WI38 (cell line): ENCODE results near the gene ADRB2.
A peak's percentile ranks its signal among the peaks of the same experiment; 100 is the strongest.

Source experiments
- H3K4me3 ChIP-seq: 2 replicates; pipeline ENCODE4 v1.5.1; 2011; ENCODE audit warnings: low read depth, mild to moderate bottlenecking, control low read depth, low read length
- TF ChIP-seq, protein P1 (sequence below): IDR thresholded peaks from 2 replicates; pipeline ENCODE4 v1.5.1; 2012; ENCODE audit warnings: low read depth, mild to moderate bottlenecking, control low read depth, low read length

The ADRB2 gene

DNA sequence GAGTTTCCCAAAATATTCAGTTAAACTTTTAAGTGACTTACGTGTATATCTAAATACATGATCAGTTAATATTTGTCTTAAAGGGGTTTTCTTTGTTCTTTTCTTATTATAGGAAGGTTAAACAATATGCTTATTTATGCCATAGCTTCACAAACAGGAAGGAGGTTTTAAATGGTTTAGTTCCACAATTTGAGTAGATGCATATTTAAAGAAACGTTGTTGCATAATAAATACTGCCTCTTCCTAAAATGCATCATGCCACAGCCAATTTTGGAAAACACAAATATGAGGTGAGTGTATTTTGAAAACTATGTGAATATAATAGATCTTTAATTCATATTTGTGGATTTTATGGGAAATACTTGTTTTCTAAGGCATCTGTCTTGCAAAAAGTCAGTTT is 2.5 kb upstream of the ADRB2 start:
- TF ChIP-seq, protein P1, sequence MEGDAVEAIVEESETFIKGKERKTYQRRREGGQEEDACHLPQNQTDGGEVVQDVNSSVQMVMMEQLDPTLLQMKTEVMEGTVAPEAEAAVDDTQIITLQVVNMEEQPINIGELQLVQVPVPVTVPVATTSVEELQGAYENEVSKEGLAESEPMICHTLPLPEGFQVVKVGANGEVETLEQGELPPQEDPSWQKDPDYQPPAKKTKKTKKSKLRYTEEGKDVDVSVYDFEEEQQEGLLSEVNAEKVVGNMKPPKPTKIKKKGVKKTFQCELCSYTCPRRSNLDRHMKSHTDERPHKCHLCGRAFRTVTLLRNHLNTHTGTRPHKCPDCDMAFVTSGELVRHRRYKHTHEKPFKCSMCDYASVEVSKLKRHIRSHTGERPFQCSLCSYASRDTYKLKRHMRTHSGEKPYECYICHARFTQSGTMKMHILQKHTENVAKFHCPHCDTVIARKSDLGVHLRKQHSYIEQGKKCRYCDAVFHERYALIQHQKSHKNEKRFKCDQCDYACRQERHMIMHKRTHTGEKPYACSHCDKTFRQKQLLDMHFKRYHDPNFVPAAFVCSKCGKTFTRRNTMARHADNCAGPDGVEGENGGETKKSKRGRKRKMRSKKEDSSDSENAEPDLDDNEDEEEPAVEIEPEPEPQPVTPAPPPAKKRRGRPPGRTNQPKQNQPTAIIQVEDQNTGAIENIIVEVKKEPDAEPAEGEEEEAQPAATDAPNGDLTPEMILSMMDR: no peak
- H3K4me3 ChIP-seq: no peak overlapping the region

DNA sequence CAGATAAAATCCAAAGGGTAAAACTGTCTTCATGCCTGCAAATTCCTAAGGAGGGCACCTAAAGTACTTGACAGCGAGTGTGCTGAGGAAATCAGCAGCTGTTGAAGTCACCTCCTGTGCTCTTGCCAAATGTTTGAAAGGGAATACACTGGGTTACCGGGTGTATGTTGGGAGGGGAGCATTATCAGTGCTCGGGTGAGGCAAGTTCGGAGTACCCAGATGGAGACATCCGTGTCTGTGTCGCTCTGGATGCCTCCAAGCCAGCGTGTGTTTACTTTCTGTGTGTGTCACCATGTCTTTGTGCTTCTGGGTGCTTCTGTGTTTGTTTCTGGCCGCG is 727 bp upstream of the ADRB2 start:
- TF ChIP-seq, protein P1: no peak
- peak overlapping the region; percentile 74 for H3K4me3 ChIP-seq

DNA sequence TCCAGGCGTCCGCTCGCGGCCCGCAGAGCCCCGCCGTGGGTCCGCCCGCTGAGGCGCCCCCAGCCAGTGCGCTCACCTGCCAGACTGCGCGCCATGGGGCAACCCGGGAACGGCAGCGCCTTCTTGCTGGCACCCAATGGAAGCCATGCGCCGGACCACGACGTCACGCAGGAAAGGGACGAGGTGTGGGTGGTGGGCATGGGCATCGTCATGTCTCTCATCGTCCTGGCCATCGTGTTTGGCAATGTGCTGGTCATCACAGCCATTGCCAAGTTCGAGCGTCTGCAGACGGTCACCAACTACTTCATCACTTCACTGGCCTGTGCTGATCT is 294 bp downstream of the ADRB2 start:
- TF ChIP-seq, protein P1: no peak
- H3K4me3 ChIP-seq: peak overlapping the region; percentile 74

DNA sequence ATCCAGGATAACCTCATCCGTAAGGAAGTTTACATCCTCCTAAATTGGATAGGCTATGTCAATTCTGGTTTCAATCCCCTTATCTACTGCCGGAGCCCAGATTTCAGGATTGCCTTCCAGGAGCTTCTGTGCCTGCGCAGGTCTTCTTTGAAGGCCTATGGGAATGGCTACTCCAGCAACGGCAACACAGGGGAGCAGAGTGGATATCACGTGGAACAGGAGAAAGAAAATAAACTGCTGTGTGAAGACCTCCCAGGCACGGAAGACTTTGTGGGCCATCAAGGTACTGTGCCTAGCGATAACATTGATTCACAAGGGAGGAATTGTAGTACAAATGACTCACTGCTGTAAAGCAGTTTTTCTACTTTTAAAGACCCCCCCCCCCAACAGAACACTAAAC is 1.3 kb downstream of the ADRB2 start:
- TF ChIP-seq, protein P1: no peak
- peak overlapping the region; percentile 74 for H3K4me3 ChIP-seq

DNA sequence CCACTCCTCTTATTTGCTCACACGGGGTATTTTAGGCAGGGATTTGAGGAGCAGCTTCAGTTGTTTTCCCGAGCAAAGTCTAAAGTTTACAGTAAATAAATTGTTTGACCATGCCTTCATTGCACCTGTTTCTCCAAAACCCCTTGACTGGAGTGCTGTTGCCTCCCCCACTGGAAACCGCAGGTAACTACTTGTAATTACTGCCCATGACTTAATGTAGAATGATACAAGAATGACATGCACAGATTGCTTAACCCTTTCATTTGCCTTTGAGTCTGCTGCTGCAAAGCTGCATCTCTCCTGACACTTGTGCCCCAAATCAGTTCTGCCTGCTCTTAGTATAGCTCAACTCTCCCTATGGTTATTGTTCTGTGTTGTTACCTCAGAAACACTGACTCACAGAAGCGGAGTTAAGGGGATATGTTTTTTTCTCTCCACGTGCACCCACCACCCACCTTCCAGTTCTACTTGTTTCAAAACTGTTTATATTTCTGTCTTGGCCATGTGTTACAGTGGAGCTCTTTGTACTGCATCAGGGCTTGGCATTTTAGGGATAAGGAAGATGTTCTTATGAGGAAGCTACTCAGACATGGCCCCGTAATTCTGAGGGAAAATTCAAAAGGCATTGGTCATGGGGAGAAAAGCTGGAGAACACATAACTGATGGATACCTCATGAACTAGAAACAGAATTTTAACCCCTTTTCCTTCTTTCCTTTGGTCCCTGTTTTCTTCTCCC is 2.3 kb downstream of the ADRB2 start:
- peak overlapping the region; percentile 74 for H3K4me3 ChIP-seq
- TF ChIP-seq, protein P1: no peak

DNA sequence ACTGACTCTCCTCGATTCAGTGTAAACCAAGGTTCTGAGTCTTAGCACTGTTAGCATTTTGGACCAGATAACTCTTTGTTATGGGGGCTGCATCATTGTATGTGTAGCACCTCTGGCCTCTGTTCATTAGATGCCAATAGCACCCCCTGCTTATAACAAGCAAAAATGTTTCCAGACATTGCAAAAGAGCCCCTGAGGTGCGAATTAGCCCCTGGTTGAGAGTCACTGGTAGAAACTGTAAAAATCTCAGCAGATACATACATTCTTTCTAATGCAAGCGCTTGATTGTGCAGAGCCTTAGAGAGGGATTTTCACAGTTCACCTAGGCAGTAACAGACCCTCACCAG is 2.8 kb downstream of the ADRB2 start:
- H3K4me3 ChIP-seq: peak overlapping the region; percentile 74
- TF ChIP-seq, protein P1: no peak

DNA sequence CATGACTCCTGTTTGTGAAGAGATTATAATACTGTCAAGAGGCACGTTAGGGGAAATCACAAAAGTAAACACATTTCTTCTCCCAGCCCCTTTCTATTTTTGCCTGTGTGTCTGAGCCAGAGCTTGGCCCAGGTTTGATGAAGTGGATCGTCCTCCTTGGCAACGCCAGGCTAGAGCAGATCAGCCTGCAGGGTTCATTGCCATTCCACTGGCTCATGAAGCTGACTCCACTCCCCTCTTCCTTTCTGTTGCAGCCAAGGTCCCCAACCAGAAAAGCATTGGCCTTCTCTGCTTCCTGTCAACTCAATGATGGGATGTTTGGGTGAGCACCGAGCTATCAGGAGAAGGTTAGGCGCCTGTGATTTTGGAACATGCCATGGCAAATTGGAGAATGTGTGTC is 3.3 kb downstream of the ADRB2 start:
- TF ChIP-seq, protein P1: no peak
- H3K4me3 ChIP-seq: peak overlapping the region; percentile 74
